DND-41 (cell line): ENCODE results near the gene TBCK.

Source experiments
- CTCF ChIP-seq: IDR thresholded peaks from 2 replicates; pipeline ENCODE4 v1.5.1; 2012; ENCODE audit warnings: borderline replicate concordance, low read length, moderate library complexity, mild to moderate bottlenecking; ENCODE audit not compliant: poor library complexity, severe bottlenecking; ENCODE audit errors: extremely low read depth
- EZH2 ChIP-seq: IDR thresholded peaks from 3 replicates; pipeline ENCODE4 v1.6.1; 2012; ENCODE audit warnings: borderline replicate concordance, low read depth, mild to moderate bottlenecking, moderate library complexity, low read length, inconsistent platforms; ENCODE audit not compliant: severe bottlenecking

GRCh38 chr4:106287353-106287969, 28.5 kb downstream of the TBCK start:
- TF ChIP-seq CTCF (no peak), EZH2 (no peak)
